ENCODE data around the gene GSN.

Gene GSN

DNA sequence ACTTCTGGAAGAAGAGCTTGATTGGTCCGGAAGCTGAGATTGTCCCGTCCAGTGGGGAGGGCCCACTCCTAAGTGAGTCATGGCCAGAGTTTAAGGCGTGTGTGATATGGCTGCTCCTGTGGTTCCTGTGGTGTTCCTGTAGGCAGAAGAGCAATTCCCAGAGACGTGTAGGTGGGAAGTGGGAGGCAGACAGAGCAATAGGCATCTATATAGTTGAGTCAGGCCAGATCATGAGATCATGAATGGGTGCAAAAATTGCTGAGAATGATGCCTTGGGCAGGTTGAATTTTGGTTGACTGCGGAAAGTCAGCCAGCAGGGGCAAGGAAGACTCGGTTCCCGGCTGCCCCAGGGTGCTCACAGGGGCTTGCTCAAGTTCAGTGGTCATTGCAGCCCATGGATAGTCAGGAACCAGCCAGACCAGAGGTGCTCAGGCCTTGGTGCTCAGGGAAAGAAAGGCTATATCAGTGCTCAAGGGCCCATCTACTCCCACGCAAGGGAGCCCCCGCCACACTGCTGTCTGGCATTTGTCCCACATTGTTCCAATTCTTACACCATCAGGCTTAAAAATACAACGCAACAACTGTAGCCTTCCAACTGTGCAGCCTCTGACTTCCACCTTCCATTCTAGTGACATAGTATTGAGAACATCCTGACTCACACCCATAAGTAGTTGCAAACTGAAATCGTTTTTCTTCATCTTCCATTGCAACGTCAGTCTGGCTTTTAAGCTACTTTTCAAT is 21.0 kb upstream of the GSN start:
- FAIRE-seq: no peak

DNA sequence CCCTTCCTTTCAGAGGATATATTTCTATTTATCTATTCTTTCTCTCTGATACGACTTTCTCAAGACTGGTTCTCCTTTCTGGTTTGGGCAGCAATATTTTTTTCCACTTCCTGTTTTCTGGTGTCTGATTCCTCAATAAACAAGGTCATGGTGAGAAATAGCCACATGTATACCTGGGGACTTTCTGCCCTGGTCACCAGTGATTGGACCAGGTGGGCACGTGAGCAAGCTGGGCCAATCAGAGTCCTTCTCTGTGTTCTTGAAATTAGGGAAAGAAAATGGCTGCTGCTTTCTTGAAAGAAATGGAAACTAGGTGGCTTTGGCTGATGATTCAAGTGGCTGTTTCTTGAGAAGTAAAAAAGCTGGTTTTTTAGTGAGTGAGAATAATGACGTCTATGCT is 18.4 kb upstream of the GSN start:
- FAIRE-seq: no peak

DNA sequence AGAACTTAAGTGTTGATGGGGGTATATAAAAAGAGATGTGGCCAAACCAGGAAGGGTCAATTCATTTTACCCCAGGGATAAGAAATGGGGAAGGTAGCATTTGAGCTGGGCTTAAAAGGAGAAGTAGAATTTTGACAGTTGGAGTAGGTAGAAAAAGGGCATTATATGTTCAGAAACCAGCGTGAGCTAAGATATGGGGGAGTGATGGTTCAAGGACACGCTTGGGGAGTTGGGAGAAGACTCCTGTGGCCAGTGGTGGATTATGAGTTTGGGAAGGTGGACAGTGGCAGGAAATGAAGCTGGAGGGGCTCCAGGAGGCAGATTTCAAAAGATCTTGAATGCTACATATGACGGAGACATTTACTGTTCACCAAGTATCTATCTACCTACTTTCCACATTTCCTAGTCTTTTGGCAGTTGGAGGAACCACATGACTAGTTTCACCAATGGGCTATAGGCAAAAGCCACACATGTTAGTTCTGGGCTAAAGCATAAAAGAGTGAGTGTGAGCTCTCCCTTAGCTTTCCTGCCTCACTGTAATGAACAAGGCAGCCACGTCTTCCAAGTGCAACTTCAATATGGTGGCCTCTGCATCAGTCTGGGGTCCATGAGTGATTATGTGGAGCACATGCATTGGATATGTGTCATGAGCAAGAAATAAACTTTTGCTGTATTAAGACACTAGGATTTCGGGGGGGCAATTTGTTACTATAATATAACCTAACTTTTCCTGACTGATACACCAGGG is 15.7 kb upstream of the GSN start:
- FAIRE-seq: no peak

DNA sequence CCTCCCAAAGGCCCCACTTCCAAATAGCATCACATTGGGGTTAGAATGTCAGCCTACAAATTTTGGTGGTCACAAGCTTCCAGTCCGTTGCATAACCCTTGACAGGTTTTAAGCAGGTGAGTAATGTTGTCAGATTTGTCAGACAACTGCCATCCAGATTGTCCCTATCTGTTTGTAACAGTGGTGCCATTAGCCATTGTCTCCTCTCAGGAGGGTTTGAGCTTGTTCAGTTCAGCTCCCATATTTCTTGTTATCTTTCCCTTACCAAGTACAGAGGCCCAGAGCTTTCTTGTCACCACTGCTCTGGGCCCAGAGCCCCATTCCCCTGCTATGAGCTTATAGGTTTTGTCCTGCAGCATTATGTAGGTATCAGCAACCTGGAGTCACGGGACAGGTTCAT is 14.8 kb upstream of the GSN start:
- no peak for FAIRE-seq

DNA sequence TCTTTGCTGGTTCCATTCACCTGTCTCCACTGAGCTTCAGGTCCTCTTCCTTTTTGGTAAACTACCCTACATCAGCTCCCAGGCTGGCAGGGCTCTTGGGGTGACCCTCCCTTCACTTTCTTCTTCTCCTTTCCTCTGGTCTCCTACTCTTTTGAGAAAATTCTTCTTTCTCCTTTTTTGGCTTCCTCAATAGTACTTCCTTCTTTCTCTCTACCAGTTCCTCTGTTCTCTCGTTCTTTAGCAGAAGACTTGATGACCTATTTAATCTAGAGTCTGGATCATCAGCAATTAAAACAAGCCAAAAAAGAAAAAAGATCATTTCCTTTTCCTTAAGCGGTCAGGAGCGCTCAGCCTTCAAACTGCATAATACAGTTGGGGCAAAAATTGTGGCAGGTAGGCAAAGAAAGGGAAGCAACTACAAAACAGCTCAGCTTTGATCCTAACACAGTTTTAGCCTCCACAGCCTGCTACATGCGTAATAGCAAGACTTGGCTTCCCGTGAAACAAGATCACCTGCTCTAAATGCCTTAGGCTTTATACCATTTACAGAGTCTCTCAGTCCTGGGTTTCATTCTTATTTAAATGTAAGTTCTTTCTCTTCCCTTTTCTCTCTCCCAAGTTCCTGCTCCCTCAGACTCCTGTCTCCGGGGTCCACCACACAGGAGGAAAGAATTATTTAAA is 14.0 kb upstream of the GSN start:
- no peak for FAIRE-seq

DNA sequence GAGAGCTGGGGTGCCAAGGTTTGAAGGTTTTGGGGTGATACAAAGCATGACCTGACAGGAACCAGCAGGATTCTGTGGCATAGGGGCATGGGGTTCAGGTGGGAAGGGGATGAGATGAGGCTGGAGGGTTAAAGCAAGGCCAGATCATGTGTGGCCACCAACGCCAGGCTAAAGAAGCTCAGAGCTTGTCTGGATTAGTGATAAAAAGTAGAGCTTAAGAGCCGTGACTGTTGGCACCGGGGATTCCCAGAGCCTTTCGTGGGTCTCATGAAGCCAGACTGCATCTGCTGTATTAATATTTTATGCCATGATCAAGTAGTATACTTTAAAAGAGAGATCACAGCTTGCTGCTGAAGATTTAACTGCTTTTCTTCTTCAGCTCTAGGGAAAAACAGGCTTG is 8.5 kb upstream of the GSN start:
- no peak for FAIRE-seq

DNA sequence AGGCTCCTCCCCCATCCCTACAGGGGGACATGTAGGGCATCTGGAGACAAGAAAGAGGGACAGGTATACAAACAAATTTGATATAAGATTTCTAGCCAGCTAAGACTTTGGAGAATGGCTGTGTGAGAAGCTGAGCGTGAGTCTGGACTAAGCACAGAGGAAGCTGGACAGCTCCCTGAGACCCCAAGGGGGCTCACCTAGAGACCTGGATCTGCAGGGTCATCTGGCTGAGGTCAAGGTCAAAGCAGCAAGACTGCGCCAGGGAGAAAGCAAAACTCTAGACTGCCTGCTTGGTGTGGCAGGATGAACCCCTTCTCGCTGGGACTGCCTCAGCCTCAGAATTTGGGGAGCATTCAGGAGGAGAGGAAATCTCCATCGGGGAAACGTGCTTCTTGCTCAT is 8.0 kb upstream of the GSN start:
- FAIRE-seq: no peak

DNA sequence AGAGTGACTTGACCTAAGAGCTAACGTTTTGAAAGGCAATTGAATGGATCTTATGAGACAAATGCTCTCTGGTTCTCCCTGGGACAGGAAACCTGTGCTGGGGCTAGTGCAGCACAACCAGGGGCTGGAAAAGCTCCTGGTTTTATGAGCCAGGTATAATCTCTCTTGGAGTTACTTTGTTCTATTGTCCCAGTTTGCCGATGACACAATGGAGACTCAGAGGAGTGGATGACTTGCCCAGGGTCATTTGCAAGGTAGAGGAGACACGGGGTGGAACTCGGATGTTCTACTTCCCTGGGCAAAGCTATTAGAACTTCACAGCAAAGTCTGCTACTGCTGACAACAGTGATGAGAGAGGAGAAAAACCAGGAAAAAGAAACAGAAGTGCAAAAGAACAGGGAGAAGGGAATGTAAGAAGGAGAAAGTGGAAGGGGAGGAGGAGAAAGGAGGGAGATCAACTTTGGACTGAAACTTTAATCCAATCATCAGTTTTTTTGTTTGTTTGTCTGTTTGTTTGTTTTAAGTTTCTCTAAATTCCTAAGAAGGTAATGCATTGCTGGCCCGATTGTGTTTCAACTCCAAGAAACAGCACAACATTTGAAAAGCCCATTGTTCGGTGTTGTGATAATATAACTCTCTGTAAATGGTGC is 7.4 kb upstream of the GSN start:
- FAIRE-seq: no peak

DNA sequence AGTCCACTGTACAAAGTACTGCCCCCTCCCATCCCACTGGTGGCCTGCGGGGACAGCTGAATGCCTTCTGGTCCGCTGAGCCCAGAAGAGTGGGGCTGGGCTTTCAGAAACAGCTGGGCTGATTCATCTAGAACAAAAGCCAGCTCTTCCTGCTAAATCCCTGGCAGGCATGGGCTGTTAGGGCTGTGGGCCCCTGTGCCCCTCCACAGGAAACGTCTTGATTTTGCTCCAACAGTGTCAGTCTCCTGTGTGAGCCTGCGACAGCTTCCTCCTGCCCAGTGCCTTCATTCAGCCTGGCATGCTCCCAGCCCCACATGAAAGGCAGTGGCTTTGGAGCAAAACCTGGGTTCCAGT is 6.9 kb upstream of the GSN start:
- no peak for FAIRE-seq

DNA sequence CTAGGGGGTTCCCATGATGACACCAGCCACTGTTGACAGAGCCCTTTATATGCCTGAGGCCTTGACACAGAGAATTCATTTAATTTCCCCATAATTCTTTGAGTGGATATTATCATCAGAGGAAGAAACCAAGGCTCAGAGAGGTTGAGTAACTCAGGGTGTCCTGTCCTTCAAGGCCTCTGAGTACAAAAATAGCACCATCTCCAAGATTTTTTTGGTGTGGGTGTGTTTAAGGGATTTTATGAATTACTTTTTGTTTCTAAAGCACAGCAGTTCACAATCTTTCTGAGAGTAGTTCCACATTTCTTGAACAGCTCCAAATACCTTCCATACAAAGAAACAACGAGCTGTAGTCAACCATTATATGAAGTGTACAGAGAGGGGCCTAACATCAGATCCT is 6.2 kb upstream of the GSN start:
- FAIRE-seq: no peak

DNA sequence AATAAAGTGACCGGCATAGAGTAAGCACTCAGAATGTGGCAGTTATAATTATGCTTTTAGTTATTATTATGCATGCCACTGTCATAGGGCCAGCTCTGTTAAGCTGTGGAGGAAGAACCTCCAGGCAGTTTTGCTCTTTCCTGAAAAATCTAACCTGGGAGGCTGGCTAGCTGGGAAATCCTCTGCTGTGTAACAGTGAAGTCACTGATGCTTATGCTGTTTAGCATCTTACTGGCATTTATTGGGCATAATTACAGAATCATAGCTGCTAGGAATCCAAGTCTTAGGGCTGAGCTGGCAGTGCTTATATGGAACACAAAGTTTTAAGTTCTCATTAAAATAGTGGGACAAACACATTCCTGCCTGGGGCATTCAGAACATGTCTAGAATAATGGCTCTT is 5.5 kb upstream of the GSN start:
- FAIRE-seq: no peak

DNA sequence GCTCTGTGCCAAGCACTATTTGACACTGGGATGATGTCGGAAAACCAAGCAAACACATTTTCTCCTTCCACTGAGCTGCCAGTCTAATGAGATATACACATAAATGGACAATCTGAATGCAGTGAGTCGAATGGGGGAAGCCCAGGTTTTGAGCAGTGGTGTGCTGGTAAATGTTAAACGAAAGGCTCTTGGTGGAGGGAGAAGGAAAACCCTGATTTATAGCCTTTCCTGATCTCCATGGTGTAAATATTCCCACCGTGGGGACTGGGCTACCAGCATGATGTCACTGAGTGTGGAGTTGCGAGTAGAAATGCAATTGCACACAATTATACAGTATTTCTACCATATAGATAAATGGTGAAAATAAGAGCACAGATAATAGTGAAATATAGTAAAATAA is 5.0 kb upstream of the GSN start:
- FAIRE-seq: no peak

DNA sequence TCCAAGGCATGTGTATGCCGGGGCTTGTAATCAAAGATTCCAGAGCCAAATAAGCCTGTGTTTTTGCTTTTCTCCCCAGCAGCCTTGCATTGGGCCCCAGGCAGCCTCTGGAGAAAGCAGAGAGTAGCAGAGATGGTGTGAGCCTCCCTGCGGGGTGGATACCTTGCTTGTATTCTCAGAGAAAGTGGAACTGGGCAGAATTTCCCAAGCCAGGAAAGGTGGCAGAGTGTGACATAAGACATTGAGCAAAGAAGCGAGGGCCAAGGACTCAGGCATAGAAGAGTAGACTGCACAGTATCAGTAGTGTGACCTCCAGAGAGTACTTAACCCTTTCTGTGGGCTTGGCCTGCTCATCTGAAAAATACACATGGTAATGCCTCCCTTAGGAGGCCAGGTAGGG is 1.6 kb upstream of the GSN start:
- FAIRE-seq: no peak

DNA sequence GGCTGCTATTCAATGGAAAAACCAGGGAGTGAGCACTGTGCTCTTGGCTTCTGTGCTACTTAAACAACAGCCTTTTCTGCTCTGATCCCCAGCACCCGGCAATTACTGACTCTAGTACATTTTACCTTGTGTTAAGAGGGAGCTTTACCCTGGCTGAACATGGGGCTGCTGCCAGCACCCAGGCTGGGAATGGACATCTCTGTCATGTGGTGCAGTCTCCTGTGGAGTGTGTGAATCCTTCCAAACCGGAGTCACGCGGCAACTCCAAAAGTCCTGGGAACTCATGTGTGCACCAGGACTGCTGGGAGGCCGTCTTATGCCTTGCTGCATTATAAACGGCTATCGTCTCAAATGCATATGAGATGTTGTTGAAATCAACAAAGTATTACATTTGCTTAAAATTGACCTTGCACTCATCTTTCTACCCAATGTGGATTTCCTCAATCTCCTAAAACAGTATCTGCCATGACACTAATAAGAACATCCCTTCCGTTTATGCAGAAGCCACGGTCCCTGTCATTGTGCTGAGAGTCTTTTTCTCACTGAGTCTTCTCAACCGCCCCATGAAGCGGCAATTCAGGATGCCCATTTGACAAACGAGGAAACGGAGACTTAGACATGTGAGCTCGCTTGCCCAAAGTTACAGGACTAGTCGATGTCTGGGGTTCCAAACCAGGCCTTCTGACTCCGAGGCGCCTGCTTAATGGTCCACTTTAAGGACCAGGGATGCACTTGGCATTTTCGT is 884 bp upstream of the GSN start:
- no peak for FAIRE-seq

DNA sequence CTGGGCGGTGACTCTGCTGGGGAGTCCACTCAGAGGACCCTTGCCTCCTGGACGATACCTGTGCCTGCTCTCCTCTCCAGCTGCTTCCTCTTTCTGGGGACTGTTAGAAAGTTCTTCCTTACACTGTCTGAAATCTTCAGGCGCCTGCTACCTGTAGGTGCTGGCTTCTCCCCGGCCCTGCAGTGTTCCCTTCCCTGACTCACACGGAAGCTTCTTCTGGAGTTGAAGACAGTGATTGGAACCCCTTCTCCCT is 562 bp downstream of the GSN start:
- FAIRE-seq: no peak

DNA sequence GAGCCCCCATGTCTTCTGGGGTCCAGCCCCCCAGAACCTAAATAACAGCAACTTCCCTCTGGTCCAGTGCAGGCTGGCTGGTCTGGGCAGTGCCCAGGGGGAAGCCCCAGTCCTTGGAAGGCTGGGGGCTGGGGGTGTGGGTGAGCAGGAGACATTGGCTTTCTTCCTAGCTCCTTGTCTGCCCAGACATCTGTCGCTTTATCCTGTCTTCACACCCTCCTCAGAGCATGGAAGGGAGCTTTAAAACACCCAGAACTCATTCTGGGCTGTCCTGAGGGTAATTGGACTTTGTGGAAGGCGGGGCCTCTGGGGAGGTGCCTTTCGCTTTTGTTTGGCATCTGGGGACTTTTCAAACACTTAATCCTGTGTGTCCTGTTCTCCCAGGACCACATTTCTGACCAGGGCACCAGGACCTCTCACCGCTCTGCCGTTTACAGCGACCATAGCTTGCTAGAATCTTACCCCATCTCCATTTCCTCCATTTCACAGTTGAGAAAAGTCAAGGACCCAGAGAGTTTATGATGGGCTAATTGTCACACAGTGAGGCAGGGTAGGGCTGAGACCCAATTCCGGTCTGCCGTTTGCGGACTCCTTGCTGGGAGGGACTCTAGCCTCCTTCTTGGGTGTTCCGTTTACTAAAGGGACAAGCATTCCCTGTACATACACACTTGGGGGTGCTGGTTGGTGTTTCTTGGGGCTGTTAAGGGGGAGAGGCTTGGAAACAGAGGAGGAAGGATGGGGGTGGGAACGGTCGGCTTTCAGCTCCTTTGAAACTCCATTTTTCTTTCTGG is 1.1 kb downstream of the GSN start:
- FAIRE-seq: no peak

DNA sequence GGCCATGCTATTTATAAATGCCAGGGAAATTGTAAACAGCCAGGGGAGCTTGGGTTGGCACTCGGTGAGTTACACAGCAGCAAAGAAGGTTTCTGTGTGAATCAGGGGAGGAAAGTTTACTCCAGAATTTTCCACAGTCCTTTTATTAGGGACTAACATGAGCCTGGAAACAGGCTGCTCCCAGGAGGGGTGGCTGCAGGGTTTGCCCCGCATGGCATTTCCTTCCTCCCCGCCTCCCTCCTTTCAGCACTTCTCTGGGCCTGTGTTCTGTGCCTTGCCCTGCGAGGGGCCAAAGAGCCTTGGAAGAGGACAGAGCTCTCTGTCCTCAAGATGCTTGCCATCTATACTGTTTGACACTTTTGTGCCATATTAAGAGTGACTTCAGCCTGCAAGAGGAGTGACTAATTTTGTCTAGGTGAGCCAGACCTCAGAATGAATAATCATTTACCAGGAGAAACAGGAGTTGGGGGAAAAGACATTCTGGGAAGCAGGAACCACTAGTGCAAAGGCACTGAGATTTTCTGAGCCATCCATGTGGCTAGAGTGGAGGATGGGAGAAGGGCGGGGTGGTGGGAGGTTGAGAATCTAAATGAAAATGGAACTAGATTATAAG is 1.8 kb downstream of the GSN start:
- no peak for FAIRE-seq

DNA sequence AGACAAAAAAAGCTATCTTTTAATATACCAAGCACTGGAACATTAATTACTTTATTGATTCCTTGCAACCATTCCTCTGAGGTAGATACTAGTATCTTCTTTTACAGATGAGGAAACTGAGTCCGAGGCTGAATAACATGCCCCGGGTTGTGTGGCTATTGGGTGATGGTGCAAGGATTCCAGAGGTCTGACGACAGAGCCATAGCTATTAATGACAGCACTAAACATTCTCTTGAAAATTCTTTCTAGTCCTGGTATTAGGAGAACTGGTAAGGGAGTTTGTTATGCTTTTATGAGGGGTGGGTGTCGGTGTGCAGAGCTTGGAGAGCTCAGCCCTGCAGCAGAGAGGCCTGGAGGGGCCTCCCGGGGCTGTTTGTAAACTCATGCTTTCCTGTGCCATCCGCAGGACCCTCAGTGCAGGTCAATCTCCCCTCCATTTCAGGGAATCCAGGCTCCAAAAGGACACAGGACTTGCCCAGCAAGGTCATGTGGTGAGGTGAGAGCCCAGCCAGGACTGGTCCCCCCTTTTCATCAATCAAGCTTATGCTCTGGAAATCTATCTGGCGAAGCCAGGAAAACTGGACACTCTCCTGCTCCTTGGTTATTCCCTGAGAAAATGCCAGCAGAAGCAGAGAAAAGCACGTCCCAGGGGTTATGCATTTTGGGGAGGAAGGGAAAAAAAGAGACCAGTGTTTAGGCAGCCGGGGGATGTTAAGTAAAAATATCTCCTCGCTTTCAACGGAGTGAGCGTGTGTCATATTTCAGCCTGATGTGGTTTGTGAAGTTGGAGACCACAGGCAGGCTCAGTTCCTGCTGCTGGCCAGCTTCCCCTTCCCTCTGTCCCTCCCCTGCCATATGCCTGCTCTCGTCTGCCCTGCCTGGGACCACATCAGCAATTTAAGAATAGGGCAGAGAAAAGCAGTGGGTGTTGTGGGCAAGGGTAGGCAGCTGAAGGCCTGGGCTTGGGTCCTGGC is 3.7 kb downstream of the GSN start:
- no peak for FAIRE-seq

DNA sequence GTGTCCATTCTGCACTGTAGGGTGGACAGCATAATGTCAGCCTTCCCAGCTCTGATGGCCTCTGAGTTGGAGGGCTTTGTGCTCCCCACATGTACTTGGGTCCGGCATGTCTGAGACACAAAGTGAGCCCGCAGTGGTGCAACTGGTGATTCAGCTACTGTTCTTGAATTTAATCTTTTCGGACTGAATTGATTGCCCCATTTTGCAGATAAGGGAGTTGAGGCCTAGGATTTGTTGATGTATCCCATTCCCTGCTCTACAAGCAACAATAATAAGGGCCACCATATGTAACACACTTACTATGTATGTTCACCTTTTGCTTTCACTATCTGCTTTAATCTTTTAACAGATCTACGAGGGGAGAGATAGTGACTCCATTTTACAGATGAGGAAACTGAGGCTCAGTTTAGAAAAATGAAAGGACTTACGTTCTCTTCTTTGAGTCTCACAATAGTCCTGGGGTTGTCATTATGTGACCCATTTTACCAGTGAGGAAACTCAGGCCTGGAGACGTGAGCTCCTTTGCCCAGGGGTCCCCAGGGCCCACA is 4.5 kb downstream of the GSN start:
- no peak for FAIRE-seq

DNA sequence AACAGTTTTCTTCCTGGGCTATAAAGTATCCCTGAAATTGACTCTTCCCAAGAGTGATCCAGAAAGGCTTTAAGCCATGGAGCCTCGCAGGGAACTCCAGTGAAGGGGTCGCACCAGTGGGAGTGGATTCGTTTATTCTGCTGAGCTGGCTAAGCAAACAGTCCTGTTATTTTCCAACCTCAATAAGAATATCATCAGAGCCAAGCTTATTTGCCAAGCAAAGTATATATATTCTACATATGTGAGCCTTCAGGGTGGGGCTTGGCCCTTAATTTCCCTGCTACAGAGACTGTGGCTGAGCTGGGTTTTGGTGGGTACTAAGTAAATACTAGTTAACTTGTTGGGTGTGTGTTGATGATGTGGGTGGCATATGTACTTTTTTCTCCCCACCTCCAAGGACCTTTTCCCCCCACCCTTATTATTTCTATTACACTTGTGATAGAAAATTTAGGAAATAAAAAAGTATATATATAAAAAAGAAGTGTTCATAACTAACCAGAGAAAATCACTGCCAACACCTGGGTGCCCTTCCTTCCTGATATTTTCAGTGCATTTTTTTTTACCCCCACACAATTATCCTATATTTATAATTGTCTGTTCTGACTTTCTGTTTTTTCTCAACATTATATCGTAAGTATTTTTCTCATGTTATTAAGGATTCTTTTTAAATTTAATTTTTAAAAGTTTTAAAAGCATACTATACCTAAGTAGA is 5.3 kb downstream of the GSN start:
- no peak for FAIRE-seq

All from TTC549 (cell line).